Neuronal stem cell (in vitro differentiated cells): ENCODE results near the gene ZBTB8A.

Experiments
- DNase-seq: peaks from one replicate; pipeline ENCODE4 v3.0.0-alpha.2; 2013; ENCODE audit warnings: low spot score
- H2AFZ ChIP-seq: one replicate; pipeline ENCODE4 v1.6.1; 2013; ENCODE audit warnings: mild to moderate bottlenecking, low read length, inconsistent platforms
- H2AK5ac ChIP-seq: 2 replicates; pipeline ENCODE4 v1.6.1; 2013; ENCODE audit warnings: low read depth, mild to moderate bottlenecking, inconsistent platforms, low read length, moderate library complexity, mixed read lengths
- H2BK120ac ChIP-seq: 2 replicates; pipeline ENCODE4 v1.6.1; 2013; ENCODE audit warnings: low read depth, mild to moderate bottlenecking, inconsistent platforms, low read length, moderate library complexity, mixed read lengths
- H2BK12ac ChIP-seq: one replicate; pipeline ENCODE4 v1.6.1; 2013; ENCODE audit warnings: low read length, inconsistent platforms
- H2BK15ac ChIP-seq: 2 replicates; pipeline ENCODE4 v1.6.1; 2013; ENCODE audit warnings: mild to moderate bottlenecking, low read length, inconsistent platforms, mixed read lengths
- H2BK5ac ChIP-seq: one replicate; pipeline ENCODE4 v1.6.1; 2013; ENCODE audit warnings: inconsistent platforms, mild to moderate bottlenecking, low read length, moderate library complexity
- H3K14ac ChIP-seq: one replicate; pipeline ENCODE4 v1.6.1; 2013; ENCODE audit warnings: low read length, inconsistent platforms
- H3K18ac ChIP-seq: 2 replicates; pipeline ENCODE4 v1.6.1; 2013; ENCODE audit warnings: low read length, inconsistent platforms
- H3K23ac ChIP-seq: 2 replicates; pipeline ENCODE4 v1.6.1; 2013; ENCODE audit warnings: low read depth, mild to moderate bottlenecking, mixed read lengths, low read length, inconsistent platforms; ENCODE audit not compliant: poor library complexity
- H3K27ac ChIP-seq: replicated peaks from 3 replicates; pipeline ENCODE4 v1.5.1; 2013; ENCODE audit warnings: low read length, inconsistent platforms
- H3K27me3 ChIP-seq, 3 experiments: 2 replicates each; pipeline ENCODE4 v1.6.1; 2013; ENCODE audit warnings: low read length in 3 of 3, mild to moderate bottlenecking in 2 of 3, inconsistent platforms in 1 of 3, low read depth in 1 of 3, mixed read lengths in 1 of 3, moderate library complexity in 1 of 3; ENCODE audit not compliant: control insufficient read depth in 3 of 3, insufficient read depth in 3 of 3
- H3K36me3 ChIP-seq, 2 donors: replicated peaks in 1 of 2; 2 replicates each; pipeline ENCODE4 v1.6.1; 2013; ENCODE audit warnings: low read length in 2 of 2; ENCODE audit not compliant: control insufficient read depth in 2 of 2, insufficient read depth in 2 of 2
- H3K4ac ChIP-seq: 2 replicates; pipeline ENCODE4 v1.6.1; 2013; ENCODE audit warnings: inconsistent platforms, mild to moderate bottlenecking, low read length, moderate library complexity
- H3K4me1 ChIP-seq, 2 donors: 1 replicate in 1 of 2; 2 replicates in 1 of 2; pipeline ENCODE4 v1.6.1; 2013; ENCODE audit warnings: low read length in 2 of 2, low read depth in 1 of 2; ENCODE audit not compliant: control insufficient read depth in 2 of 2, insufficient read depth in 1 of 2
- H3K4me2 ChIP-seq: one replicate; pipeline ENCODE4 v1.6.1; 2013; ENCODE audit warnings: mild to moderate bottlenecking, low read length, inconsistent platforms; ENCODE audit not compliant: insufficient read depth, poor library complexity, severe bottlenecking
- H3K4me3 ChIP-seq, 2 donors: 2 replicates each; pipeline ENCODE4 v1.5.1; 2013; ENCODE audit warnings: low read length in 2 of 2, mild to moderate bottlenecking in 2 of 2, inconsistent platforms in 1 of 2, moderate library complexity in 1 of 2
- H3K79me1 ChIP-seq: one replicate; pipeline ENCODE4 v1.6.1; 2013; ENCODE audit warnings: low read depth, mild to moderate bottlenecking, inconsistent platforms, low read length, moderate library complexity
- H3K9ac ChIP-seq: one replicate; pipeline ENCODE4 v1.6.1; 2013; ENCODE audit warnings: mild to moderate bottlenecking, low read depth, low read length, inconsistent platforms; ENCODE audit not compliant: poor library complexity
- H3K9me3 ChIP-seq, 2 donors: replicated peaks in 1 of 2; 2 replicates each; pipeline versions ENCODE3 to v1.6.1; 2013; ENCODE audit warnings: low read length in 2 of 2, mild to moderate bottlenecking in 2 of 2, inconsistent platforms in 1 of 2, low read depth in 1 of 2, mixed read lengths in 1 of 2, moderate library complexity in 1 of 2; ENCODE audit not compliant: control insufficient read depth in 2 of 2, insufficient read depth in 1 of 2
- H4K8ac ChIP-seq: one replicate; pipeline ENCODE4 v1.6.1; 2013; ENCODE audit warnings: low read depth, mild to moderate bottlenecking, inconsistent platforms, low read length, moderate library complexity
- H4K91ac ChIP-seq: one replicate; pipeline ENCODE4 v1.6.1; 2013; ENCODE audit warnings: low read length, low read depth, mild to moderate bottlenecking, inconsistent platforms; ENCODE audit not compliant: poor library complexity
- WGBS, 2 donors: extraction: QIAGEN DNeasy Blood & Tissue Kit; methylation state at CpG; one replicate each; pipeline ENCODE4 v1.1.7; 2013; ENCODE audit warnings: missing lambda C conversion rate in 2 of 2, mixed read lengths in 1 of 2; ENCODE audit not compliant: insufficient read length in 2 of 2, insufficient replicate concordance in 1 of 2; ENCODE audit errors: extremely low coverage in 2 of 2; 5-methylcytosine and 5-hydroxymethylcytosine counted together

ZBTB8A gene

GRCh38 chr1:32632829-32633228, 93.6 kb downstream of the ZBTB8A start:
- Histone ChIP-seq H2BK15ac (no peak overlapping the region), H3K9me3 (no peaks in the 10 kb centered on the region), H3K9ac (no peak overlapping the region), H2BK12ac (no peak overlapping the region), H3K36me3 (peaks cover 0 to 67% of the 10 kb centered on the region in 2 donors), H4K8ac (no peak overlapping the region), H3K27ac (no peak overlapping the region), H3K4me3 (no peak overlapping the region), H4K91ac (no peak overlapping the region), H3K4me2 (no peak overlapping the region), H3K27me3 (no peaks in the 10 kb centered on the region), H2BK120ac (no peak overlapping the region), H3K23ac (no peak overlapping the region), H2AFZ (no peak overlapping the region), H3K79me1 (no peaks in the 10 kb centered on the region), H3K4ac (no peak overlapping the region), H3K14ac (no peak overlapping the region), H3K4me1 (peaks cover 2 to 7% of the 10 kb centered on the region in 2 donors), H2AK5ac (no peak overlapping the region), H2BK5ac (no peak overlapping the region), H3K18ac (no peak overlapping the region)
- DNase-seq = no peak
- WGBS, 2 donors = no CpG with 5 or more reads among the region's 2 CpGs

GRCh38 chr1:32635508-32636277, 96.5 kb downstream of the ZBTB8A start:
- no peak overlapping the region for H3K14ac ChIP-seq
- no peak overlapping the region for H4K91ac ChIP-seq
- no peak overlapping the region for H2BK120ac ChIP-seq
- H3K36me3 ChIP-seq = peaks cover 0 to 64% of the 10 kb centered on the region in 2 donors
- no peak overlapping the region for H3K4me3 ChIP-seq
- H2AFZ ChIP-seq = no peak overlapping the region
- H2BK12ac ChIP-seq = no peak overlapping the region
- H2BK15ac ChIP-seq = no peak overlapping the region
- H3K4me2 ChIP-seq = no peak overlapping the region
- H3K9me3 ChIP-seq = no peaks in the 10 kb centered on the region
- peaks cover 2 to 7% of the 10 kb centered on the region in 2 donors for H3K4me1 ChIP-seq
- DNase-seq = no peak
- H3K9ac ChIP-seq = no peak overlapping the region
- no peak overlapping the region for H2AK5ac ChIP-seq
- no peak overlapping the region for H3K18ac ChIP-seq
- no peak overlapping the region for H3K27ac ChIP-seq
- H3K79me1 ChIP-seq = no peaks in the 10 kb centered on the region
- H2BK5ac ChIP-seq = no peak overlapping the region
- no peak overlapping the region for H3K23ac ChIP-seq
- H4K8ac ChIP-seq = no peak overlapping the region
- no CpG with 5 or more reads among the region's 8 CpGs for WGBS, 2 donors
- no peaks in the 10 kb centered on the region for H3K27me3 ChIP-seq
- H3K4ac ChIP-seq = no peak overlapping the region

DNA sequence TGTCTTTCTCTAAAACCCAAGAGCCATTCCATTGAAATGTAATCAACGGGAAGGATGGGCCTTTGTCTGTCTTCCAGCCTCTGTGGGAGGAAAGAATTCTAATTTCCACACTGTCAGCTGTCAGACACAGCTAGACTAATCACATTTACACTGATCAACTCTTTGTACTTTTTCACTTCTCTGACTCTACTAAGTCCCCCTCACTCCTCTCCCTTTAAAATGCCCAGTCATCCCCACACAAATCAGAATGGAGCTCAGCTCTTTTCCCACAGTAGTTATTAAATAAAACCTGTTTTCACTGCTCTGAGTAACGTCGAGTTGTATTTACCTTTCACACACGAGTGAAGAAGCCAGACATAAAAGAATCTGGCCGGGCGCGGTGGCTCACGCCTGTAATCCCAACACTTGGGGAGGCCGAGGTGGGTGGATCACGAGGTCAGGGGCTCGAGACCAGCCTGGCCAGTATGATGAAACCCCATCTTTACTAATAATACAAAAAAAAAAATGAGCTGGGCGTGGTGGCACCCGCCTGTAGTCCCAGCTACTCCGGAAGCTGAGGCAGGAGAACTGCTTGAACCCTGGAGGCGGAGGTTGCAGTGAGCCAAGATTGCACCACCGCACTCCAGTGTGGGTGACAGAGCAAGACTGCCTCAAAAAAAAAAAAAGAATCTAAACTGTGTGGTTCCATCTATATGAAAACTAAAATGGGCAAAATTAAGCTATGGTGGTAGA, 97.9 kb downstream of the ZBTB8A start:
- H3K4me1 ChIP-seq = peaks cover 2 to 7% of the 10 kb centered on the region in 2 donors
- no peak overlapping the region for H4K8ac ChIP-seq
- H3K4me3 ChIP-seq = no peak overlapping the region
- H2AK5ac ChIP-seq = no peak overlapping the region
- H2BK12ac ChIP-seq = no peak overlapping the region
- no peak overlapping the region for H3K23ac ChIP-seq
- H2BK5ac ChIP-seq = no peak overlapping the region
- no peak overlapping the region for H2AFZ ChIP-seq
- peaks cover 2% of the 10 kb centered on the region for H3K79me1 ChIP-seq
- no CpG with 5 or more reads among the region's 16 CpGs for WGBS, 2 donors
- H4K91ac ChIP-seq = no peak overlapping the region
- H3K4ac ChIP-seq = no peak overlapping the region
- H3K18ac ChIP-seq = no peak overlapping the region
- no peak overlapping the region for H3K14ac ChIP-seq
- H2BK120ac ChIP-seq = no peak overlapping the region
- no peaks in the 10 kb centered on the region for H3K27me3 ChIP-seq
- DNase-seq = peak; percentile 27
- no peak overlapping the region for H2BK15ac ChIP-seq
- no peaks in the 10 kb centered on the region for H3K9me3 ChIP-seq
- peak overlapping the region; percentile 56 for H3K27ac ChIP-seq
- no peak overlapping the region for H3K9ac ChIP-seq
- H3K36me3 ChIP-seq = peaks cover 0 to 53% of the 10 kb centered on the region in 2 donors
- no peak overlapping the region for H3K4me2 ChIP-seq

GRCh38 chr1:32639489-32640075, 100.4 kb downstream of the ZBTB8A start:
- no peaks in the 10 kb centered on the region for H3K27me3 ChIP-seq
- H3K27ac ChIP-seq = no peak overlapping the region
- no peak overlapping the region for H4K8ac ChIP-seq
- no peak overlapping the region for H2AK5ac ChIP-seq
- no peak overlapping the region for H3K14ac ChIP-seq
- WGBS, 2 donors = no CpG with 5 or more reads among the region's 1 CpG
- peaks cover 4% of the 10 kb centered on the region for H3K79me1 ChIP-seq
- H3K9ac ChIP-seq = no peak overlapping the region
- no peak for DNase-seq
- no peak overlapping the region for H3K18ac ChIP-seq
- no peak overlapping the region for H3K23ac ChIP-seq
- no peak overlapping the region for H2BK120ac ChIP-seq
- H3K4me2 ChIP-seq = no peak overlapping the region
- no peak overlapping the region for H4K91ac ChIP-seq
- no peak overlapping the region for H2AFZ ChIP-seq
- no peak overlapping the region for H2BK12ac ChIP-seq
- H2BK15ac ChIP-seq = no peak overlapping the region
- no peak overlapping the region for H3K4ac ChIP-seq
- peaks cover 2 to 7% of the 10 kb centered on the region in 2 donors for H3K4me1 ChIP-seq
- H3K36me3 ChIP-seq = peaks cover 0 to 33% of the 10 kb centered on the region in 2 donors
- H2BK5ac ChIP-seq = no peak overlapping the region
- no peaks in the 10 kb centered on the region for H3K9me3 ChIP-seq
- H3K4me3 ChIP-seq = no peak overlapping the region
